LHCN-M2 (cell line): ENCODE data around the gene ASIC3. TPM values are rescaled to one million over a fixed set of nuclear protein-coding genes. Genes with fewer than 3 reads are reported as not detected.

Source experiments
- DNase-seq: peaks from one replicate; pipeline ENCODE4 v3.0.0-alpha.2; 2012; ENCODE audit warnings: low read depth
- total RNA-seq: library from RNA; depleted of rRNA; stranded (reverse); fragments of >200 nt; gene quantifications from 2 replicates; pipeline ENCODE4 v1.2.3, GENCODE V29; 2014

The ASIC3 gene
- total RNA-seq, 1 experiment from 2014 or later, result 2.2 TPM

GRCh38 chr7:151056666-151057505 is 8.6 kb downstream of the ASIC3 start:
- DNase-seq, result no peak

- DNase-seq, result no peak
Observed at GRCh38 chr7:151057506-151057988, 9.2 kb downstream of the ASIC3 start, which contains the start of gene CDK5. Gene CDK5 (minus strand): TSS chr7:151057897. CDS start chr7:151057848, 49 bp downstream.

GRCh38 chr7:151057989-151058780 is 9.9 kb downstream of the ASIC3 start:
- peak; percentile 100 for DNase-seq

- no peak for DNase-seq
Observed at GRCh38 chr7:151058781-151059366, 10.5 kb downstream of the ASIC3 start.

GRCh38 chr7:151059367-151060112 is 11.2 kb downstream of the ASIC3 start, which contains the start of gene SLC4A2:
Gene SLC4A2 (plus strand): TSS chr7:151059589. CDS start chr7:151061988, 2,399 bp downstream.
- peak; percentile 82 for DNase-seq

GRCh38 chr7:151060113-151060415 is 11.7 kb downstream of the ASIC3 start:
- no peak for DNase-seq

GRCh38 chr7:151060416-151061212 is 12.3 kb downstream of the ASIC3 start:
- peak; percentile 68 for DNase-seq

- DNase-seq, result no peak
Observed at GRCh38 chr7:151061213-151062110, 13.1 kb downstream of the ASIC3 start.

- no peak for DNase-seq
Observed at GRCh38 chr7:151062111-151062398, 13.7 kb downstream of the ASIC3 start.

GRCh38 chr7:151062399-151063211 is 14.3 kb downstream of the ASIC3 start:
- DNase-seq, result peak; percentile 76

- DNase-seq, result peak; percentile 86
Observed at GRCh38 chr7:151063212-151063561, 14.9 kb downstream of the ASIC3 start.

GRCh38 chr7:151064454-151064853 is 16.1 kb downstream of the ASIC3 start:
- no peak for DNase-seq

- DNase-seq, result no peak
Observed at GRCh38 chr7:151064993-151065392, 16.7 kb downstream of the ASIC3 start.

- no peak for DNase-seq
Observed at GRCh38 chr7:151065516-151065915, 17.2 kb downstream of the ASIC3 start.

- DNase-seq, result no peak
Observed at GRCh38 chr7:151066273-151066974, 18.1 kb downstream of the ASIC3 start.

- peak; percentile 99 for DNase-seq
Observed at GRCh38 chr7:151068069-151068773, 19.9 kb downstream of the ASIC3 start.

GRCh38 chr7:151069841-151070573 is 21.7 kb downstream of the ASIC3 start:
- DNase-seq, result no peak
